ENCODE results near the gene RAP1GAP2.

Gene RAP1GAP2

GRCh38 chr17:2921443-2921842 lies 125.2 kb downstream of the RAP1GAP2 start:
- DNase-seq = no peak

- no peak for DNase-seq
Observed at GRCh38 chr17:2924211-2924610, 128.0 kb downstream of the RAP1GAP2 start.

- DNase-seq = no peak
Observed at GRCh38 chr17:2925011-2925410, 128.8 kb downstream of the RAP1GAP2 start.

GRCh38 chr17:2926019-2926650 lies 129.9 kb downstream of the RAP1GAP2 start:
- DNase-seq = no peak

GRCh38 chr17:2928294-2928890 lies 132.2 kb downstream of the RAP1GAP2 start:
- no peak for DNase-seq

- peak; percentile 14 for DNase-seq
Observed at GRCh38 chr17:2929881-2930533, 133.8 kb downstream of the RAP1GAP2 start.

GRCh38 chr17:2931876-2932275 lies 135.6 kb downstream of the RAP1GAP2 start:
- no peak for DNase-seq

GRCh38 chr17:2932946-2933345 lies 136.7 kb downstream of the RAP1GAP2 start:
- no peak for DNase-seq

GRCh38 chr17:2933606-2934005 lies 137.4 kb downstream of the RAP1GAP2 start:
- DNase-seq = no peak

- no peak for DNase-seq
Observed at GRCh38 chr17:2935632-2936031, 139.4 kb downstream of the RAP1GAP2 start.

- DNase-seq = no peak
Observed at GRCh38 chr17:2936351-2936750, 140.1 kb downstream of the RAP1GAP2 start.

- DNase-seq = no peak
Observed at GRCh38 chr17:2936771-2937321, 140.6 kb downstream of the RAP1GAP2 start.

GRCh38 chr17:2937331-2938003 lies 141.2 kb downstream of the RAP1GAP2 start:
- no peak for DNase-seq

GRCh38 chr17:2939714-2940351 lies 143.6 kb downstream of the RAP1GAP2 start:
- DNase-seq = no peak

- DNase-seq = no peak
Observed at GRCh38 chr17:2940352-2940751, 144.1 kb downstream of the RAP1GAP2 start.

- peak; percentile 20 for DNase-seq
Observed at GRCh38 chr17:2943981-2944380, 147.7 kb downstream of the RAP1GAP2 start.

GRCh38 chr17:2945299-2945698 lies 149.1 kb downstream of the RAP1GAP2 start:
- DNase-seq = no peak

- no peak for DNase-seq
Observed at GRCh38 chr17:2946144-2946543, 149.9 kb downstream of the RAP1GAP2 start.

- no peak for DNase-seq
Observed at GRCh38 chr17:2947588-2947950, 151.3 kb downstream of the RAP1GAP2 start.

- DNase-seq = no peak
Observed at GRCh38 chr17:2947996-2948550, 151.8 kb downstream of the RAP1GAP2 start.

GRCh38 chr17:2948721-2949468 lies 152.7 kb downstream of the RAP1GAP2 start:
- DNase-seq = no peak

GRCh38 chr17:2949469-2950044 lies 153.3 kb downstream of the RAP1GAP2 start:
- DNase-seq = no peak

Data from CD4-positive, alpha-beta T cell treated with Interleukin-21 for 1 hour (primary cell).